GM23338 (cell line): ENCODE measurements around the gene PRKAR1B.

Source experiments
- EZH2 ChIP-seq: fragments of 200-600 bp; sonication (generic); IDR thresholded peaks from one replicate; pipeline ENCODE4 v1.8.0; 2017; ENCODE audit warnings: antibody characterized with exemption, mild to moderate bottlenecking, low read depth; ENCODE audit not compliant: unreplicated experiment
- POLR2AphosphoS5 ChIP-seq: IDR thresholded peaks from 2 replicates; pipeline ENCODE4 v1.6.1; 2016; ENCODE audit warnings: antibody characterized with exemption, low read depth
- TF ChIP-seq, protein P1 (sequence below): IDR thresholded peaks from 2 replicates; pipeline ENCODE4 v1.6.1; 2016; ENCODE audit warnings: antibody characterized with exemption

DNA sequence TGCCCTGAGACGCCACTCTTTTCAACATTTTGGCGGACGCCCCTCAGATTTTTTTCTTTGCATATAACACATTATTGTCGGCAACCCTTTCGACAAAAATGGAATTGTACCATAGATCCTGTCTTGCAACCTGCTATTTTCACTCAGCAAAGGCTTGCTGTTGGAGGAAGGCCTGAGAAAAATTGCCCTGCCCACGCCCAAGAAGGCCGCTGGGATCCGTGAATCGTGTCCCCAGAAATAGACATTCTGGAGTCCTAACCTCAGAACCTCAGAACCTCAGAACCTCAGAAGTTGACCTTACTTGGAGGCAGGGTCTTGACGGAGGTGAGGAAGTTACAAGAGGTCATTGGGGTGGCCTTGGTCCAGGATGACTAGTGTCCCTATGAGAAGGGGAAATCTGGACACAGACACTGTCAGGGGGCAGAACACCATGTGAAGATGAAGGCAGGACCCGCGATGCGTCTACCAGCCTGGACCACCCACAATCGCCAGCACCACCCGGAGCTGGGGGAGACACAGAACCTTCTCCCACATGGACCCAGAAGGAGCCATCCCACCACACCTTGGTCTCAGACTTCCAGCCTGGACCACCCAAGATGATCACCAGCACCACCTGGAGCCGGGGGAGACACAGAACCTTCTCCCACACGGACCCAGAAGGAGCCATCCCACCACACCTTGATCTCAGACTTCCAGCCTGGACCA is 19.6 kb downstream of the PRKAR1B start:
- TF ChIP-seq, protein P1, sequence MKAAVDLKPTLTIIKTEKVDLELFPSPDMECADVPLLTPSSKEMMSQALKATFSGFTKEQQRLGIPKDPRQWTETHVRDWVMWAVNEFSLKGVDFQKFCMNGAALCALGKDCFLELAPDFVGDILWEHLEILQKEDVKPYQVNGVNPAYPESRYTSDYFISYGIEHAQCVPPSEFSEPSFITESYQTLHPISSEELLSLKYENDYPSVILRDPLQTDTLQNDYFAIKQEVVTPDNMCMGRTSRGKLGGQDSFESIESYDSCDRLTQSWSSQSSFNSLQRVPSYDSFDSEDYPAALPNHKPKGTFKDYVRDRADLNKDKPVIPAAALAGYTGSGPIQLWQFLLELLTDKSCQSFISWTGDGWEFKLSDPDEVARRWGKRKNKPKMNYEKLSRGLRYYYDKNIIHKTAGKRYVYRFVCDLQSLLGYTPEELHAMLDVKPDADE = no peak
- TF ChIP-seq EZH2 (no peak), POLR2AphosphoS5 (no peak)
